ENCODE data around the gene TMEM250.
A peak's percentile ranks its signal among the peaks of the same experiment; 100 is the strongest.

Gene TMEM250

GRCh38 chr9:136149853-136150252 is 31.2 kb upstream of the TMEM250 start:
- peaks cover 0 to 18% (median 0%) of the 10 kb centered on the region in 10 experiments; a peak in 4 of 20 replicates for H3K4me1 ChIP-seq
- no peaks in the 10 kb centered on the region for H3K36me3 ChIP-seq
- H4K20me1 ChIP-seq: peaks cover 0 to 19% (median 0%) of the 10 kb centered on the region in 11 experiments; a peak in 3 of 22 replicates
- no peaks in the 10 kb centered on the region for H3K9me3 ChIP-seq (replicated peaks in 1 of 11)
- no peak overlapping the region for H3K27ac ChIP-seq
- H3K4me2 ChIP-seq: no peak overlapping the region
- H3K27me3 ChIP-seq: no peaks in the 10 kb centered on the region
- no peak for TF ChIP-seq Cebpa-rat (IDR thresholded peaks at IDR 0.05)
- H3K4me3 ChIP-seq: no peak overlapping the region
- no peak overlapping the region for H3K9ac ChIP-seq

DNA sequence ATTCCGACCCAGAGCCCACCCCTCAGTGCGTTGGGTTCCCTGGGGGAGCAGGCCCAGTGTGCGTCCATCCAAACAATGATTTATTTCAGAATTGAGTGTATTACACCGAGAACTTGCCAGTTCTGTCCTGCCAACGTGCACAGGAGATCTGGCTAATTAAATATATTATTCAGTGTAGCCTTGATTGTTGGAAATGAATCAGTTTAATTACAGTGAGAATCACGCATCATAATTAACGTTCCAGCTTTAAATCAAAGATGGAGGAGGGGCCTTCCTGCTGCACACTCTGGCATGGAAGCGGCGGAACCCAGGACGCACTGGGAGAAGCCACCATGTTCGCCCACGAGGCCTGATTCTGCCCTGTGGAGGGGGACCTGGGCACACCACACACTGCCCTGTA is 30.7 kb upstream of the TMEM250 start:
- Histone ChIP-seq H3K9me3 (replicated peaks in 1 of 11) (no peaks in the 10 kb centered on the region), H3K9ac (no peak overlapping the region), H3K27me3 (no peaks in the 10 kb centered on the region), H3K36me3 (no peaks in the 10 kb centered on the region), H3K4me3 (no peak overlapping the region), H3K27ac (no peak overlapping the region), H4K20me1 (peaks cover 0 to 24% (median 0%) of the 10 kb centered on the region in 11 experiments; a peak in 3 of 22 replicates), H3K4me2 (no peak overlapping the region), H3K4me1 (peaks cover 0 to 19% (median 0%) of the 10 kb centered on the region in 10 experiments; a peak in 4 of 20 replicates)
- no peak for TF ChIP-seq Cebpa-rat (IDR thresholded peaks at IDR 0.05)

- Histone ChIP-seq H4K20me1 (peaks cover 0 to 29% (median 0%) of the 10 kb centered on the region in 11 experiments; a peak in 3 of 22 replicates), H3K27me3 (no peaks in the 10 kb centered on the region), H3K9ac (no peak overlapping the region), H3K4me3 (no peak overlapping the region), H3K27ac (no peak overlapping the region), H3K4me2 (no peak overlapping the region), H3K4me1 (peaks cover 0 to 24% (median 3%) of the 10 kb centered on the region in 10 experiments; a peak in 14 of 20 replicates), H3K9me3 (replicated peaks in 1 of 11) (no peaks in the 10 kb centered on the region), H3K36me3 (no peaks in the 10 kb centered on the region)
- no peak for TF ChIP-seq Cebpa-rat (IDR thresholded peaks at IDR 0.05)
These were observed 30.1 kb upstream of the TMEM250 start for GRCh38 chr9:136148766-136149165.

GRCh38 chr9:136147890-136148714 is 29.4 kb upstream of the TMEM250 start:
- Histone ChIP-seq H3K9ac (0 out of 22 replicates have a peak overlapping the region, but pooled peaks of 1 of the 11 experiments have one; percentile 15), H3K9me3 (replicated peaks in 1 of 11) (no peaks in the 10 kb centered on the region), H3K4me3 (no peak overlapping the region), H3K36me3 (no peaks in the 10 kb centered on the region), H3K27ac (no peak overlapping the region), H3K27me3 (no peaks in the 10 kb centered on the region), H4K20me1 (peaks cover 0 to 31% (median 0%) of the 10 kb centered on the region in 11 experiments; a peak in 3 of 22 replicates), H3K4me2 (peak overlapping the region in 1 of 11 experiments; percentile 3; a peak in 2 of 22 replicates), H3K4me1 (peaks cover 0 to 26% (median 10%) of the 10 kb centered on the region in 10 experiments; a peak in 16 of 20 replicates)
- no peak for TF ChIP-seq Cebpa-rat (IDR thresholded peaks at IDR 0.05)

DNA sequence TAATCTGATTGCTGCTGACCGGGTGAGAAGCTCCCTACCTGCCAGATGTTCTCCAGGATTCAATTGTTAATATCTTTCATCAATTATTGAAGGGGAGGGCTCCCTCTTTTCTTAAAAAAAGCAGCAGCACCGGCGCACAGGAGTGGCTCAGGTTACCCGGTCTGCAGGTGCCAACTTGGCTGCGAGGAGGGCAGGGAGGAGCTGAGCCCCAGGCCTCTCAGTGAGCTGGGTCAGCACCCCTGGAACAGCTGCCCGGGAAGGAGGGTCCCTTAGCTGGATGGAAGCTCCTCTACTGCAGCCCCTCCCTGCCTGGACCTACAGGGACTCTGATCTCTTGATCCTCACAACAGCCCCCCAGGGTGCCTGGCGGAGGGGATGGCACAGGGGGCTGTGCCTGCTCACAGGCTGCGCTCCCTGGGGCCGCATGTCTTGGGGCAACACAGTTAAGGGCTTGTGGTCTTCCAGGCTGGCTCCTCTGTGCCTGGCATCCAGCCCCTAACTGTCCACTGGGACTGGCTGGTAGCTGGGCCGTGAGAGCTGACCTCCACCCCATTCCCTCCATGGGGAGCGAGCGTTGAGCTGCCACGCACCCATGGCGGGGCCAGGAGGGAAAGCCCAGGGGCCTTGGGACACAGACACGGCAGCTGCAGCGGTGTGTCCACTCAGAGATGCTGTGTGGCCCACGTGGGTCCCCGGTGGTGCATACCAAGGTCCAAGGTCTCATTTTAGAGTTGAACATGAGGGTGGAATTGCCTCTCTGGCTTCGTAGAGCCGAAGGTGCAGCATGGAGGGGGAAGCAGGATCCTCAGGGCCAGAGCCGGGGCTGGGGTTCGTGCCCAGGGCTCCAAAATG is 28.6 kb upstream of the TMEM250 start:
- TF ChIP-seq Cebpa-rat (IDR thresholded peaks at IDR 0.05): no peak
- Histone ChIP-seq H3K9ac (no peak overlapping the region; a peak in 1 of 22 replicates), H3K4me3 (no peak overlapping the region)

GRCh38 chr9:136146126-136147037 is 27.7 kb upstream of the TMEM250 start:
- Histone ChIP-seq H3K4me1 (peaks cover 0 to 43% (median 27%) of the 10 kb centered on the region in 10 experiments; a peak in 16 of 20 replicates), H3K9ac (no peak overlapping the region), H4K20me1 (peaks cover 0 to 26% (median 0%) of the 10 kb centered on the region in 11 experiments; a peak in 3 of 22 replicates), H3K4me2 (no peak overlapping the region), H3K9me3 (replicated peaks in 1 of 11) (no peaks in the 10 kb centered on the region), H3K27me3 (no peaks in the 10 kb centered on the region), H3K27ac (no peak overlapping the region), H3K4me3 (no peak overlapping the region), H3K36me3 (no peaks in the 10 kb centered on the region)
- TF ChIP-seq Cebpa-rat (IDR thresholded peaks at IDR 0.05): no peak

More for the DNA sequence above, 28.6 kb upstream of the TMEM250 start:
- no peaks in the 10 kb centered on the region for H3K36me3 ChIP-seq
- peaks cover 0 to 35% (median 19%) of the 10 kb centered on the region in 10 experiments; a peak in 16 of 20 replicates for H3K4me1 ChIP-seq
- H3K27me3 ChIP-seq: no peaks in the 10 kb centered on the region
- H3K27ac ChIP-seq: no peak overlapping the region
- H4K20me1 ChIP-seq: peaks cover 0 to 26% (median 0%) of the 10 kb centered on the region in 11 experiments; a peak in 3 of 22 replicates
- H3K4me2 ChIP-seq: no peak overlapping the region
- no peaks in the 10 kb centered on the region for H3K9me3 ChIP-seq (replicated peaks in 1 of 11)

- no peak for TF ChIP-seq Cebpa-rat (IDR thresholded peaks at IDR 0.05)
- Histone ChIP-seq H3K27me3 (no peaks in the 10 kb centered on the region), H3K9ac (no peak overlapping the region), H3K9me3 (replicated peaks in 1 of 11) (no peaks in the 10 kb centered on the region), H4K20me1 (peaks cover 0 to 26% (median 0%) of the 10 kb centered on the region in 11 experiments; a peak in 2 of 22 replicates), H3K4me3 (no peak overlapping the region), H3K27ac (no peak overlapping the region), H3K4me2 (no peak overlapping the region), H3K36me3 (no peaks in the 10 kb centered on the region), H3K4me1 (peaks cover 0 to 47% (median 35%) of the 10 kb centered on the region in 10 experiments; a peak in 16 of 20 replicates)
These were observed 26.9 kb upstream of the TMEM250 start for GRCh38 chr9:136145580-136145979.

- TF ChIP-seq Cebpa-rat (IDR thresholded peaks at IDR 0.05): no peak
- Histone ChIP-seq H3K9me3 (replicated peaks in 1 of 11) (no peaks in the 10 kb centered on the region), H3K36me3 (no peaks in the 10 kb centered on the region), H3K4me1 (peaks cover 0 to 53% (median 39%) of the 10 kb centered on the region in 10 experiments; a peak in 16 of 20 replicates), H3K4me2 (no peak overlapping the region), H3K9ac (no peak overlapping the region), H3K27me3 (no peaks in the 10 kb centered on the region), H4K20me1 (peaks cover 0 to 26% (median 0%) of the 10 kb centered on the region in 11 experiments; a peak in 2 of 22 replicates), H3K4me3 (no peak overlapping the region), H3K27ac (no peak overlapping the region)
These were observed 25.8 kb upstream of the TMEM250 start for GRCh38 chr9:136144450-136144849.
